ENCODE results near the gene ATG2A. TPM values are rescaled to one million over a fixed set of nuclear protein-coding genes. Genes with fewer than 3 reads are reported as not detected.

Gene ATG2A
- total and polyA plus RNA-seq, 9 donors, result 7.5 to 16.0 (median 12.2) TPM

DNA sequence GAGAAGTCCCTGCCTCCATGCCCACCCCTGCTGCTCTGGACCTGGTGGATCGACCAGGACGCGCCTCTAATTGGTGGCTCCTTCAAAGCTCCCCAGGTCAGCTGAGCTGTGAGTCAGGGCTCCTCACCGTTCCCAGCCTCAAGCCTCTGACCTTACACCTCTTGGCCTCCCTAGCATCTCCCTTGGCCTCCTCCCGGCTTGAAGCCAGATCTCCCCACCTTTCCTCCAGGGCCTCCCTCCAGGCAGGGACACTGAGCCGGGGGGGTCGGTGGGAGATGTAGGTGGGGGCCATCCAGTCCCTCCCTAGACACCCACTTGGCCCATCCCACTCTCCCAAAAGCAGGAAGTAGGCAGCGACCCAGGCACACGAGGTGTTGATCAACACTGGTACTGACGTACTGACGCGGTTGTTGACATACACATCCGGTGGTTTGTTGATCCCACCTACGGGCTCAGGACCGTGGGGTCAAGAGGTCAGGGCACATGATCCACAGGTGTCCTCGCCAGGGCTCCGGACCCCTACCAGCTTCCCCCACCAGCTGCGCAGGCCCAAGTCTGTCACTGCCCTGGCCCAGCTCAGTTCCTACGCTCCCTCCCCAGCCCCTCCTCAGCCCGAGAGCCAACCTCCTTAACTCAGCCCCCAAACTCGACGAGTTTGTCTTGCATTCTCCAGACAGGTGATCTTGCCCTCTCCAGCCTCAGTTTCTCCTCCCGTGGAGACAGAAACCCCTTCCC is 802 bp downstream of the ATG2A start:
- peak overlapping the region; percentile 78 for H3K27ac ChIP-seq (ENCODE audit: low read length)

GRCh38 chr11:64915376-64915887 is 1.6 kb downstream of the ATG2A start:
- Histone ChIP-seq H3K27ac (ENCODE audit: low read length) (no peak overlapping the region), H3K36me3 (ENCODE audit: control insufficient read depth, insufficient read depth, low read length) (peaks cover 44% of the 10 kb centered on the region), H3K27me3 (ENCODE audit: control insufficient read depth, insufficient read depth, low read length) (no peaks in the 10 kb centered on the region), H3K4me1 (ENCODE audit: control insufficient read depth, insufficient read depth, low read length) (peaks cover 38% of the 10 kb centered on the region), H3K4me3 (ENCODE audit: low read length) (no peak overlapping the region), H3K9me3 (replicated peaks; ENCODE audit: control insufficient read depth, low read depth, low read length) (no peaks in the 10 kb centered on the region)
- DNase-seq, result no peak
- 52% methylated on average over 2 of the region's 7 CpGs for WGBS (ENCODE audit: insufficient coverage)

More for the DNA sequence above, 802 bp downstream of the ATG2A start:
- DNase-seq, result peak; percentile 55
- 4% methylated on average over 20 of the region's 23 CpGs for WGBS (ENCODE audit: insufficient coverage)
- Histone ChIP-seq H3K4me1 (ENCODE audit: control insufficient read depth, insufficient read depth, low read length) (peaks cover 38% of the 10 kb centered on the region), H3K9me3 (replicated peaks; ENCODE audit: control insufficient read depth, low read depth, low read length) (no peaks in the 10 kb centered on the region), H3K27me3 (ENCODE audit: control insufficient read depth, insufficient read depth, low read length) (no peaks in the 10 kb centered on the region), H3K36me3 (ENCODE audit: control insufficient read depth, insufficient read depth, low read length) (peaks cover 36% of the 10 kb centered on the region), H3K4me3 (ENCODE audit: low read length) (peak overlapping the region; percentile 89)

DNA sequence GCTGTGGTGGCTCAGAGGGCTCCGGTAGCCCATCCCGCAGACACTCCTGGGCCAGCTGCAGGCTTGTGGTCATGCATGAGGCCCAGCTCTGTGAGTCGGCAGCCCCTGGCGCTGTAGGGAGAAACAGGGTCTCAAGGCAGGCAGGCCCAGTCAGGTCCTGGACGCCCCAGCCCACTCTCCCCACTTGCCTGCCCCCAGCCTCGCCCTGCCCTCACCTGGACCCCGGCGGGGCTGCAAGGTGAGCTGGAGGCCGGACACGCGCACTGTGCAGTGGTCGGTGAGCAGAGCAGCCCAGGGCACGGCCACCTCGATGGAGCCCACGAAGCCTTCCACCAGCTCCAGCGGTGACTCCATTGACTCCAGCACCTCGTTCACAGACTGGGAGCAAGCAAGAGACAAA is 2.9 kb downstream of the ATG2A start:
- WGBS (ENCODE audit: insufficient coverage), result 92% methylated on average over 17 of the region's 17 CpGs
- Histone ChIP-seq H3K4me1 (ENCODE audit: control insufficient read depth, insufficient read depth, low read length) (peaks cover 27% of the 10 kb centered on the region), H3K9me3 (replicated peaks; ENCODE audit: control insufficient read depth, low read depth, low read length) (no peaks in the 10 kb centered on the region), H3K4me3 (ENCODE audit: low read length) (no peak overlapping the region), H3K36me3 (ENCODE audit: control insufficient read depth, insufficient read depth, low read length) (peaks cover 56% of the 10 kb centered on the region), H3K27me3 (ENCODE audit: control insufficient read depth, insufficient read depth, low read length) (no peaks in the 10 kb centered on the region), H3K27ac (ENCODE audit: low read length) (no peak overlapping the region)
- no peak for DNase-seq

DNA sequence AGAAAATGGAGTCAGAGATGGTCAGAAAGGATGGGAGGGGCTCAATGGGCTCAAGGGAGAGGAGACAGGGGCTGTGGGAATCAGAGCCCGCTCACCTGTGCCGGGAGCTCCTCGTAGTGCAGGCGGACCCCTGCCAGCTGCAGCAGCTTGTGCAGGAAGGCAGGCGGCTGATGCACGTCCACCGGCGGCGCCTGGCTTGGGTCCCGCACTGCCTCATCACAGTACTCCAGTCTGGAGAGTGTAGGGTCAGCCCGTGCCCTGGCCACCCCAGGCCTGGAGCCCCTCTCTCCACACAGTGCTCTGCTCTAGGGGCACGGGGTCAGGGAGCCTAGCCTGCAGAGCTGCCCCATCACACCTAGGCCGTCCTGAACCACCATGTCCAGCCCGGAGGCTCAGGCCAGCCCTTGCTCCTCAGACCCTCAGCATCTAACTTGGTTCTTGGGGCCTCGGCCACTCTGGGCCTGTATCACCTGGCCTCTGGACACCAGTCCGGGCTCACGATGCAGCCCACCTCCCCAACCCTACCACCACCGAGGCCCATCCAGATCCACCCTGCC is 3.8 kb downstream of the ATG2A start:
- DNase-seq, result no peak

GRCh38 chr11:64911689-64912088 is 5.3 kb downstream of the ATG2A start:
- no peak for DNase-seq
- 83% methylated on average over 5 of the region's 9 CpGs for WGBS (ENCODE audit: insufficient coverage)
- Histone ChIP-seq H3K4me1 (ENCODE audit: control insufficient read depth, insufficient read depth, low read length) (peaks cover 14% of the 10 kb centered on the region), H3K27ac (ENCODE audit: low read length) (no peak overlapping the region), H3K36me3 (ENCODE audit: control insufficient read depth, insufficient read depth, low read length) (peaks cover 76% of the 10 kb centered on the region), H3K27me3 (ENCODE audit: control insufficient read depth, insufficient read depth, low read length) (no peaks in the 10 kb centered on the region), H3K4me3 (ENCODE audit: low read length) (no peak overlapping the region), H3K9me3 (replicated peaks; ENCODE audit: control insufficient read depth, low read depth, low read length) (no peaks in the 10 kb centered on the region)

More for the DNA sequence above, 3.8 kb downstream of the ATG2A start:
- H3K36me3 ChIP-seq (ENCODE audit: control insufficient read depth, insufficient read depth, low read length), result peaks cover 63% of the 10 kb centered on the region
- no peaks in the 10 kb centered on the region for H3K9me3 ChIP-seq (replicated peaks; ENCODE audit: control insufficient read depth, low read depth, low read length)
- 91% methylated on average over 18 of the region's 18 CpGs for WGBS (ENCODE audit: insufficient coverage)
- no peak overlapping the region for H3K27ac ChIP-seq (ENCODE audit: low read length)
- H3K4me3 ChIP-seq (ENCODE audit: low read length), result no peak overlapping the region
- peaks cover 20% of the 10 kb centered on the region for H3K4me1 ChIP-seq (ENCODE audit: control insufficient read depth, insufficient read depth, low read length)
- H3K27me3 ChIP-seq (ENCODE audit: control insufficient read depth, insufficient read depth, low read length), result no peaks in the 10 kb centered on the region

- WGBS (ENCODE audit: insufficient coverage), result 85% methylated on average over 7 of the region's 7 CpGs
- Histone ChIP-seq H3K9me3 (replicated peaks; ENCODE audit: control insufficient read depth, low read depth, low read length) (no peaks in the 10 kb centered on the region), H3K27me3 (ENCODE audit: control insufficient read depth, insufficient read depth, low read length) (no peaks in the 10 kb centered on the region), H3K27ac (ENCODE audit: low read length) (no peak overlapping the region), H3K4me3 (ENCODE audit: low read length) (no peak overlapping the region), H3K4me1 (ENCODE audit: control insufficient read depth, insufficient read depth, low read length) (peaks cover 9% of the 10 kb centered on the region), H3K36me3 (ENCODE audit: control insufficient read depth, insufficient read depth, low read length) (peaks cover 81% of the 10 kb centered on the region)
- DNase-seq, result no peak
Observed at GRCh38 chr11:64911142-64911541, 5.9 kb downstream of the ATG2A start.

DNA sequence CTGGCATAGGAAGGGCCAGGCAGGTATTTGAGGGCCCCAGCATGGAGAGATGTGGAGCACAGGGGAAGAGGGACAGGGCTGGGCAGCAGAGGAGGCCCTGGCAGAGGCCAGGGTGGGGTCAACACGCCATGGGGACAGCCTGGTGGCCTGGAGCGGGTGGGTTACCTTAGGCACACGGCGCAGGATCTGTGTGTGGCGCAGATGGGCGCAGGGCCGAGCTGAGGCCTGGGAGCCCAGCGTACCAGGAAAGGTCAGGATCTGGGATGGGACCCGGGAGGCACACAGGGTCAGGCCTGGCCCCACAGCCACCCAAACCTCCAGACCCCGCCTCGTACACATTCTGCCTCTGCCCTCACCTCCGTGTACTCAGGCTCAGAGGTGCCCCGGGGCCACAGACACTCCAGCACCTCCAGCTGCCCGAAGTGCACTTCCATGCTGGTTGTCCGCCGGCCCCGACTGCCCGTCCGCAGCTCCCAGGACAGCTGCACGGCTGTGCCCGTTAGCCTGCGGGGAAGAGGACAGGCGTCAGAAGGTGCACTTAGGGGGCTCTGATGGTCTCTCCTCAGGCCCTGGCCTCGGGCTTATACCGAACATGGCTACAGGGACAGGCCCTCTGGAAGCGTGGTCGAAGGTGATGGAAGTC is 6.4 kb downstream of the ATG2A start:
- 94% methylated on average over 26 of the region's 27 CpGs for WGBS (ENCODE audit: insufficient coverage)
- H3K27me3 ChIP-seq (ENCODE audit: control insufficient read depth, insufficient read depth, low read length), result no peaks in the 10 kb centered on the region
- H3K9me3 ChIP-seq (replicated peaks; ENCODE audit: control insufficient read depth, low read depth, low read length), result no peaks in the 10 kb centered on the region
- H3K27ac ChIP-seq (ENCODE audit: low read length), result no peak overlapping the region
- no peak overlapping the region for H3K4me3 ChIP-seq (ENCODE audit: low read length)
- peaks cover 87% of the 10 kb centered on the region for H3K36me3 ChIP-seq (ENCODE audit: control insufficient read depth, insufficient read depth, low read length)
- DNase-seq, result no peak
- H3K4me1 ChIP-seq (ENCODE audit: control insufficient read depth, insufficient read depth, low read length), result peaks cover 4% of the 10 kb centered on the region

DNA sequence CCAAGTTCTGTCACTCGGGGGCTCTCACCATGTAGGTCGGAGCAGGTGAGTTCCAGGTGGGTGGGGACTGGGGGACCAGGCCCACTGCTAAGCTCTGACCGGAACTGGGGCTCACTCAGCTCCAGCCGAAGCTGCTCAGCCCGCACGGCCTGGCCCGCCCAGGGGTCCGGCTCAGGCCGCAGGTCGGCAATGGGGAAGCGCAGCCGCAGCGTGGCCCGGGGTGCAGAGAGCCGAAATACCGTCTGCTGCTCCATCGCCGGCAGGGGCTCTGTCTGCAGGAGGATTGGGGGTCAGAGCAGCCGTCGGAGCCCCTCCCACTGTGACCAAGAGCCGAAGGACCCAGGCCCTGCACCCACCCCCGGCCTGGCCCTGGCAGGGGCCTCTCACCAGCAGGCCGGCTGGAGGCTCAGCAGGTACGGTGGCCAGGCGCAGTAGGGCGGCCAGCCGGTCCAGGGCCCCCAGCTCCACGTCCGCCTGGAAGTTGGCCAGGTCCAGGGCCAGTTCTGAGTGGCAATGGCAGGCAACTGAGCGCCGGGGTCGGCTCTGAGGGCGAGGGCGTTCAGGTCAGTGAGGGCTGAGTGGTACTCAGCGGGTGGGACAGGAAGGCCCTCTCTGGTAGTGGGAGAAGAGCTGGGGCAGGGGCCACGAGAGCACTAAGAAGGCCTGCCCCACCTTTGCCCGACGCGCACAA is 7.2 kb downstream of the ATG2A start:
- Histone ChIP-seq H3K9me3 (replicated peaks; ENCODE audit: control insufficient read depth, low read depth, low read length) (no peaks in the 10 kb centered on the region), H3K36me3 (ENCODE audit: control insufficient read depth, insufficient read depth, low read length) (peaks cover 88% of the 10 kb centered on the region), H3K4me3 (ENCODE audit: low read length) (no peak overlapping the region), H3K27me3 (ENCODE audit: control insufficient read depth, insufficient read depth, low read length) (no peaks in the 10 kb centered on the region), H3K4me1 (ENCODE audit: control insufficient read depth, insufficient read depth, low read length) (no peaks in the 10 kb centered on the region), H3K27ac (ENCODE audit: low read length) (no peak overlapping the region)
- 86% methylated on average over 38 of the region's 39 CpGs for WGBS (ENCODE audit: insufficient coverage)
- DNase-seq, result no peak

GRCh38 chr11:64908766-64909165 is 8.2 kb downstream of the ATG2A start:
- H3K27me3 ChIP-seq (ENCODE audit: control insufficient read depth, insufficient read depth, low read length), result no peaks in the 10 kb centered on the region
- H3K4me3 ChIP-seq (ENCODE audit: low read length), result no peak overlapping the region

GRCh38 chr11:64906314-64906635 is 10.7 kb downstream of the ATG2A start:
- no peak for DNase-seq
- H3K27ac ChIP-seq (ENCODE audit: low read length), result no peak overlapping the region
- peaks cover 81% of the 10 kb centered on the region for H3K36me3 ChIP-seq (ENCODE audit: control insufficient read depth, insufficient read depth, low read length)
- no peak overlapping the region for H3K4me3 ChIP-seq (ENCODE audit: low read length)
- H3K4me1 ChIP-seq (ENCODE audit: control insufficient read depth, insufficient read depth, low read length), result no peaks in the 10 kb centered on the region
- no peaks in the 10 kb centered on the region for H3K27me3 ChIP-seq (ENCODE audit: control insufficient read depth, insufficient read depth, low read length)
- H3K9me3 ChIP-seq (replicated peaks; ENCODE audit: control insufficient read depth, low read depth, low read length), result no peaks in the 10 kb centered on the region
- 93% methylated on average over 12 of the region's 13 CpGs for WGBS (ENCODE audit: insufficient coverage)

More at GRCh38 chr11:64908766-64909165, 8.2 kb downstream of the ATG2A start:
- Histone ChIP-seq H3K9me3 (replicated peaks; ENCODE audit: control insufficient read depth, low read depth, low read length) (no peaks in the 10 kb centered on the region), H3K36me3 (ENCODE audit: control insufficient read depth, insufficient read depth, low read length) (peaks cover 80% of the 10 kb centered on the region), H3K4me1 (ENCODE audit: control insufficient read depth, insufficient read depth, low read length) (no peaks in the 10 kb centered on the region), H3K27ac (ENCODE audit: low read length) (no peak overlapping the region)
- WGBS (ENCODE audit: insufficient coverage), result 88% methylated on average over 11 of the region's 11 CpGs
- no peak for DNase-seq
